ENCODE measurements around the gene TBC1D2B.

DNA sequence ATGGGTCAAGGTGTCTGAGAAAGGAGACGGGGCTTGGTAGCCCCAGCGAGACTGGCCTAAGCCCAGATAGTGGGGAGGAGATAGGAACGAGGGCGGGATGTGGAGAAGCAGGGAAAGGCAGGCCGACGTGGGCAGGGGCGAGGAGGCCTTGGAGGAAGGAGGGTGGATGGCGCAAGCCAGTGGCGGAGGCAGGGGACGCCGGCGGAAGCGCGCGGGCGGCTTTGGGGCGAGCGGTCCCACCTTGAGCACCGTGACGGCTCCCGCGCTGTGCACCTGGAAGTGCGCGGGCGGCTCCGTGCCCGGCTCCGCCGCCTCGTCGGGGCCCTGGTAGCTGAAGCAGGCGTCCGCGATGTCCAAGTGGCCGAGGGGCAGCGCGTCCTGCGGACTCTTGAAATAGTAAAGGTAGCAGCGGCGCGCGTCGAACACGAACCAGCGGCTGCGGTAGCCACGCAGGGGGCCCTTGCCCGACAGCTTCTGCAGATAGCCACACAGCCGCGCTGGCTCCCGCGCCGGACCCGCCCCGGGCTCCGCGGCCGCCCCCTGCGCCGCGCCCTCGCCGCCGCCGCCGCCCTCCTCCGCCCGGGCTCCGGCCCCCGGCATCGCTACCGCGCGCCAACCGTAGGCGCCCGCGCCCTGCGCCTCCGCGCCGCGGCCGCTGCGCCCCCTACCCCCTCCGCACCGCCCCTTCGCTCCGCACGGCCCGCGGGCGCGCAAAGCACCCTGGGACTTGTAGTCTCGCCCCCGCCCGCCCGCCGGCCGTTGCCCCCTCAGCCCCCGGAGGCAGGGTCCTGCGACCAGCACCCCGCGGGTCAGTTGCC is at the start of gene TBC1D2B:
- TF ChIP-seq POLR2A (IDR thresholded peaks at IDR 0.05), result peak in 1 of 2 donors; percentile 42
- TF ChIP-seq, protein P1, sequence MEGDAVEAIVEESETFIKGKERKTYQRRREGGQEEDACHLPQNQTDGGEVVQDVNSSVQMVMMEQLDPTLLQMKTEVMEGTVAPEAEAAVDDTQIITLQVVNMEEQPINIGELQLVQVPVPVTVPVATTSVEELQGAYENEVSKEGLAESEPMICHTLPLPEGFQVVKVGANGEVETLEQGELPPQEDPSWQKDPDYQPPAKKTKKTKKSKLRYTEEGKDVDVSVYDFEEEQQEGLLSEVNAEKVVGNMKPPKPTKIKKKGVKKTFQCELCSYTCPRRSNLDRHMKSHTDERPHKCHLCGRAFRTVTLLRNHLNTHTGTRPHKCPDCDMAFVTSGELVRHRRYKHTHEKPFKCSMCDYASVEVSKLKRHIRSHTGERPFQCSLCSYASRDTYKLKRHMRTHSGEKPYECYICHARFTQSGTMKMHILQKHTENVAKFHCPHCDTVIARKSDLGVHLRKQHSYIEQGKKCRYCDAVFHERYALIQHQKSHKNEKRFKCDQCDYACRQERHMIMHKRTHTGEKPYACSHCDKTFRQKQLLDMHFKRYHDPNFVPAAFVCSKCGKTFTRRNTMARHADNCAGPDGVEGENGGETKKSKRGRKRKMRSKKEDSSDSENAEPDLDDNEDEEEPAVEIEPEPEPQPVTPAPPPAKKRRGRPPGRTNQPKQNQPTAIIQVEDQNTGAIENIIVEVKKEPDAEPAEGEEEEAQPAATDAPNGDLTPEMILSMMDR (IDR thresholded peaks at IDR 0.05), result no peak
